Mucosa of descending colon (tissue), 3 donors: ENCODE data around the gene FAT1. TPM values are rescaled to one million over a fixed set of nuclear protein-coding genes. Genes with fewer than 3 reads are reported as not detected.

Experiments used
- ATAC-seq: fragments of 200-7000 bp; cut with Tn5 transposase; one replicate; pipeline ENCODE4 v1.9.1; 2020; ENCODE audit warnings: mild to moderate bottlenecking, moderate library complexity
- DNase-seq, 3 donors: peaks; one replicate each; pipeline ENCODE4 v3.0.0-alpha.2; 2020
- H3K36me3 ChIP-seq: fragments of 200-600 bp; one replicate; pipeline ENCODE4 v1.8.0; 2021; ENCODE audit warnings: low read depth, mild to moderate bottlenecking
- H3K4me1 ChIP-seq: fragments of 200-600 bp; one replicate; pipeline ENCODE4 v1.8.0; 2021; ENCODE audit warnings: low read depth, mild to moderate bottlenecking
- H3K4me3 ChIP-seq: fragments of 200-600 bp; one replicate; pipeline ENCODE4 v1.8.0; 2021; ENCODE audit warnings: mild to moderate bottlenecking
- H3K9me3 ChIP-seq: fragments of 200-600 bp; one replicate; pipeline ENCODE4 v1.8.0; 2021; ENCODE audit warnings: mild to moderate bottlenecking
- intact Hi-C, 2 donors: fragments of 100-400 bp; cut with DNase I in 1 of 2; cut with micrococcal nuclease in 1 of 2; formaldehyde crosslinking; loops; one replicate each; pipeline versions ENCODE4 v1.11.0 to v1.11.1; 2022; cut with DNase I, micrococcal nuclease
- total RNA-seq, 3 donors: library from RNA; stranded (reverse); fragmentation: NEBNext Ultra II Directional in 2 of 3; extraction: Animal tissue kit (Norgen Biotek cat#: 25700) in 2 of 3; gene quantifications; one replicate each; pipeline versions ENCODE4 v1.2.1 to v1.2.4, GENCODE V29; 2021 to 2023
- TF ChIP-seq, protein P1 (sequence below): fragments of 200-600 bp; IDR thresholded peaks from one replicate; pipeline ENCODE4 v1.8.0; 2022; ENCODE audit warnings: antibody characterized with exemption, mild to moderate bottlenecking
- donor health status: DM: no; HTN: no; CAD: no; lungs with moderate emphysema.
- donor health status: DM: no; HTN: no; CAD: no.
- donor health status: DM: no; HTN: yes; CAD: no.

Gene FAT1
- total RNA-seq, 3 donors from 2014 or later: 241 to 337 (median 259) TPM

- ATAC-seq (no peak), DNase-seq (no peak)
- no peaks in the 10 kb centered on the region for H3K9me3 ChIP-seq
- intact Hi-C loops: no loop called here
- H3K4me1 ChIP-seq: no peaks in the 10 kb centered on the region
- no peak overlapping the region for H3K4me3 ChIP-seq
- H3K36me3 ChIP-seq: peaks cover 6% of the 10 kb centered on the region
- TF ChIP-seq, protein P1, sequence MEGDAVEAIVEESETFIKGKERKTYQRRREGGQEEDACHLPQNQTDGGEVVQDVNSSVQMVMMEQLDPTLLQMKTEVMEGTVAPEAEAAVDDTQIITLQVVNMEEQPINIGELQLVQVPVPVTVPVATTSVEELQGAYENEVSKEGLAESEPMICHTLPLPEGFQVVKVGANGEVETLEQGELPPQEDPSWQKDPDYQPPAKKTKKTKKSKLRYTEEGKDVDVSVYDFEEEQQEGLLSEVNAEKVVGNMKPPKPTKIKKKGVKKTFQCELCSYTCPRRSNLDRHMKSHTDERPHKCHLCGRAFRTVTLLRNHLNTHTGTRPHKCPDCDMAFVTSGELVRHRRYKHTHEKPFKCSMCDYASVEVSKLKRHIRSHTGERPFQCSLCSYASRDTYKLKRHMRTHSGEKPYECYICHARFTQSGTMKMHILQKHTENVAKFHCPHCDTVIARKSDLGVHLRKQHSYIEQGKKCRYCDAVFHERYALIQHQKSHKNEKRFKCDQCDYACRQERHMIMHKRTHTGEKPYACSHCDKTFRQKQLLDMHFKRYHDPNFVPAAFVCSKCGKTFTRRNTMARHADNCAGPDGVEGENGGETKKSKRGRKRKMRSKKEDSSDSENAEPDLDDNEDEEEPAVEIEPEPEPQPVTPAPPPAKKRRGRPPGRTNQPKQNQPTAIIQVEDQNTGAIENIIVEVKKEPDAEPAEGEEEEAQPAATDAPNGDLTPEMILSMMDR: no peak
Observed at GRCh38 chr4:186602978-186603377, 120.7 kb downstream of the FAT1 start.

DNA sequence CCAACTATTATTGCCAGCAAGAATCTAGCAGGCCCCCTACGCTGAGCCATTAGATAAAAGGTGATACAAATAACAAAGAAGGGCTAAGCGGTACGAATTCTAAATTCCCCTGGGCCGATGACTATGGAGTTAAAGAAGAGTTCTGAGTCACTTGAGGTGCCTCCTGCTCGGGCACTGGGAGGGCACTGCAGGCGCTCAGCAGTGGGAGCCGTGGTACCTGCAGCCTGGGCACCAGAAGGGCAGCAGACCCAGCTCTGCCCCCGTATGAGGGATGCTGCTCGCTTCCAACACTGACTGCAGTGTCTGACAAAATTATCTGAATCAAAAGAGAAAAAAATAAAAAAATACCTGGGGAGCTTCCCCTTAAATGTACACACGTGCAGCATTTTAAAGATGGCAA, 124.2 kb downstream of the FAT1 start:
- Histone ChIP-seq H3K36me3 (peaks cover 8% of the 10 kb centered on the region), H3K4me3 (no peak overlapping the region), H3K4me1 (no peaks in the 10 kb centered on the region), H3K9me3 (no peaks in the 10 kb centered on the region)
- TF ChIP-seq, protein P1: no peak
- intact Hi-C loops: no loop called here
- ATAC-seq (no peak), DNase-seq (no peak)

GRCh38 chr4:186598686-186599085, 125.0 kb downstream of the FAT1 start:
- Histone ChIP-seq H3K4me1 (no peaks in the 10 kb centered on the region), H3K4me3 (no peak overlapping the region), H3K9me3 (no peaks in the 10 kb centered on the region), H3K36me3 (peaks cover 4% of the 10 kb centered on the region)
- intact Hi-C loops: no loop called here
- TF ChIP-seq, protein P1: no peak
- DNase-seq: no peak
- peak; percentile 15 for ATAC-seq

DNA sequence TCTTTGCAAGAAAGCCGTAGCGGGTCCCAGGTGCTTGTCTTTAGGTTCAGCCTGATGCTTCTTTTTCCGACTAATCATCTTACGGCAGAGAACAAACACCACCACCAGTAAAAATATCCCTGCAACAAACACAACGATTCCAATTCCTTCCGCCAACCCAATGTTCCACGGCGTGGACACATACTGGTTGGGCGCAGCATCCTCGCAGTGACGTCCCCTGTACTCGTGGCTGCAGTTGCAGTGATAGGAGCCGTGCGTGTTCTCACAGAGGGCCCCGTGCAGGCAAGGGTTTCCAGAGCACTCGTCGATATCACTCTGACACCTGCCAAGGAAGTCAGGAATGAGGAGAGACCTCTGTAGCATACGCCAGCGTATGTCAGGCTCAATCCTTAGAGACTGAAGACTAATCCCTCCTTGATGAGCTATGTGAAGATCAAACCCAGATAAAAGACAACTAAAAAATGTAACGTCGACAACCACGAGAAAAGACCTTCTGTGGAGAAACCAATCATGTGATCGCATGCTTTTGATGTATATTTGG, 126.7 kb downstream of the FAT1 start:
- Histone ChIP-seq H3K4me3 (no peak overlapping the region), H3K36me3 (peaks cover 4% of the 10 kb centered on the region), H3K9me3 (no peaks in the 10 kb centered on the region), H3K4me1 (no peaks in the 10 kb centered on the region)
- intact Hi-C loops: no loop called here
- DNase-seq: no peak
- no peak for ATAC-seq
- TF ChIP-seq, protein P1: no peak

- DNase-seq (no peak), ATAC-seq (no peak)
- Histone ChIP-seq H3K4me1 (no peaks in the 10 kb centered on the region), H3K9me3 (no peaks in the 10 kb centered on the region), H3K4me3 (no peak overlapping the region), H3K36me3 (peaks cover 4% of the 10 kb centered on the region)
- intact Hi-C loops: no loop called here
- TF ChIP-seq, protein P1: no peak
Observed at GRCh38 chr4:186596346-186596745, 127.3 kb downstream of the FAT1 start.

- H3K4me3 ChIP-seq: no peak overlapping the region
- no peaks in the 10 kb centered on the region for H3K9me3 ChIP-seq
- no peak for DNase-seq
- H3K4me1 ChIP-seq: no peaks in the 10 kb centered on the region
- intact Hi-C loops: loop anchor here in 1 of 2 donors (5.0 kb wide), 1 partner anchor 296 kb away; no protein-coding TSS in a partner anchor
- peaks cover 4% of the 10 kb centered on the region for H3K36me3 ChIP-seq
- TF ChIP-seq, protein P1: no peak
- peak; percentile 37 for ATAC-seq
Observed at GRCh38 chr4:186593587-186593973, 130.1 kb downstream of the FAT1 start.
